GM23338 (cell line): ENCODE results near the gene PTK6. TPM values are rescaled to one million over a fixed set of nuclear protein-coding genes. Genes with fewer than 3 reads are reported as not detected.

Experiments
- ATAC-seq: fragments of 200-7000 bp; cut with Tn5 transposase; 3 replicates; pipeline ENCODE4 v1.9.1; 2020
- DNase-seq: peaks from one replicate; pipeline ENCODE4 v3.0.0-alpha.2; 2015; ENCODE audit warnings: low spot score
- H2AFZ ChIP-seq: fragments of 200-600 bp; sonication (generic); 2 replicates; pipeline ENCODE4 v1.8.0; 2016; ENCODE audit warnings: antibody characterized with exemption, mild to moderate bottlenecking, moderate library complexity
- H3F3A ChIP-seq: fragments of 200-600 bp; sonication (generic); replicated peaks from 2 replicates; pipeline ENCODE4 v1.8.0; 2017; ENCODE audit warnings: antibody characterized with exemption, mixed run types, low read depth
- H3K27ac ChIP-seq: fragments of 200-600 bp; sonication (generic); 2 replicates; pipeline ENCODE4 v1.6.1; 2016; ENCODE audit warnings: low read depth
- H3K27me3 ChIP-seq: fragments of 200-600 bp; sonication (generic); 2 replicates; pipeline ENCODE4 v1.8.0; 2016; ENCODE audit warnings: mild to moderate bottlenecking, mixed run types, moderate library complexity; ENCODE audit not compliant: insufficient read depth
- H3K36me3 ChIP-seq: fragments of 200-600 bp; sonication (generic); 2 replicates; pipeline ENCODE4 v1.8.0; 2016; ENCODE audit warnings: mild to moderate bottlenecking; ENCODE audit not compliant: insufficient read depth
- H3K4me1 ChIP-seq: fragments of 200-600 bp; sonication (generic); 2 replicates; pipeline ENCODE4 v1.8.0; 2016; ENCODE audit warnings: mild to moderate bottlenecking, moderate library complexity; ENCODE audit not compliant: insufficient read depth
- H3K4me2 ChIP-seq: fragments of 200-600 bp; sonication (generic); 2 replicates; pipeline ENCODE4 v1.7.1; 2017; ENCODE audit warnings: mixed run types
- H3K4me3 ChIP-seq: fragments of 200-600 bp; sonication (generic); 2 replicates; pipeline ENCODE4 v1.6.1; 2016; ENCODE audit warnings: mixed run types
- H3K79me2 ChIP-seq: fragments of 200-600 bp; sonication (generic); replicated peaks from 2 replicates; pipeline ENCODE4 v1.8.0; 2017; ENCODE audit warnings: mild to moderate bottlenecking; ENCODE audit not compliant: insufficient read depth
- H3K9me2 ChIP-seq: fragments of 200-600 bp; sonication (generic); 2 replicates; pipeline ENCODE4 v1.8.0; 2017; ENCODE audit not compliant: insufficient read depth
- H4K20me1 ChIP-seq: fragments of 200-600 bp; sonication (generic); replicated peaks from 2 replicates; pipeline ENCODE4 v1.8.0; 2017; ENCODE audit warnings: mild to moderate bottlenecking; ENCODE audit not compliant: insufficient read depth
- H3K27ac Mint-ChIP-seq: 2 replicates; pipeline ENCODE4 v1.8.0; 2020; ENCODE audit warnings: inconsistent platforms, mild to moderate bottlenecking, moderate library complexity, mixed read lengths
- H3K27me3 Mint-ChIP-seq: 3 replicates; pipeline ENCODE4 v1.8.0; 2022; ENCODE audit warnings: low read depth, mild to moderate bottlenecking, moderate library complexity, mixed read lengths, inconsistent platforms; ENCODE audit not compliant: insufficient read depth, poor library complexity
- H3K36me3 Mint-ChIP-seq: 3 replicates; pipeline ENCODE4 v1.8.0; 2021; ENCODE audit warnings: low read depth, mild to moderate bottlenecking, inconsistent platforms, moderate library complexity, mixed read lengths
- H3K4me1 Mint-ChIP-seq: 3 replicates; pipeline ENCODE4 v1.8.0; 2020; ENCODE audit warnings: mild to moderate bottlenecking, inconsistent platforms, mixed read lengths
- H3K4me3 Mint-ChIP-seq: 3 replicates; pipeline ENCODE4 v1.8.0; 2021; ENCODE audit warnings: moderate library complexity, mild to moderate bottlenecking, inconsistent platforms, mixed read lengths
- H3K9me3 Mint-ChIP-seq: 3 replicates; pipeline ENCODE4 v1.8.0; 2020; ENCODE audit warnings: moderate library complexity, mild to moderate bottlenecking, inconsistent platforms, mixed read lengths
- polyA plus RNA-seq: library from polyadenylated mRNA; unstranded; fragments of >200 nt; fragmentation: Nextera tagmentation; extraction: Ambion mirVana; gene quantifications from 2 replicates; pipeline ENCODE4 v1.2.1, GENCODE V29; 2016
- total RNA-seq: library from RNA; depleted of rRNA; stranded (reverse); fragments of >200 nt; shearing (Covaris generic); gene quantifications from 2 replicates; pipeline ENCODE4 v1.2.3, GENCODE V29; 2014
- TF ChIP-seq, protein P1 (sequence below), 2 experiments: fragments of 200-600 bp in 1 of 2; sonication (generic) in 1 of 2; conservative IDR thresholded peaks; 2 replicates each; pipeline versions ENCODE4 v1.5.1 to v1.6.1; 2016 to 2017; ENCODE audit warnings: antibody characterized with exemption in 2 of 2, low read depth in 2 of 2, mild to moderate bottlenecking in 2 of 2, moderate library complexity in 1 of 2
- TF ChIP-seq, protein P2 (sequence below): fragments of 250-450 bp; sonication (Bioruptor Pico); IDR thresholded peaks from 2 replicates; pipeline ENCODE4 v1.5.0; 2020; ENCODE audit warnings: mild to moderate bottlenecking, moderate library complexity

PTK6 gene
- total and polyA plus RNA-seq, 2 experiments from 2014 or later, result 0.28 TPM; not detected in 1

DNA sequence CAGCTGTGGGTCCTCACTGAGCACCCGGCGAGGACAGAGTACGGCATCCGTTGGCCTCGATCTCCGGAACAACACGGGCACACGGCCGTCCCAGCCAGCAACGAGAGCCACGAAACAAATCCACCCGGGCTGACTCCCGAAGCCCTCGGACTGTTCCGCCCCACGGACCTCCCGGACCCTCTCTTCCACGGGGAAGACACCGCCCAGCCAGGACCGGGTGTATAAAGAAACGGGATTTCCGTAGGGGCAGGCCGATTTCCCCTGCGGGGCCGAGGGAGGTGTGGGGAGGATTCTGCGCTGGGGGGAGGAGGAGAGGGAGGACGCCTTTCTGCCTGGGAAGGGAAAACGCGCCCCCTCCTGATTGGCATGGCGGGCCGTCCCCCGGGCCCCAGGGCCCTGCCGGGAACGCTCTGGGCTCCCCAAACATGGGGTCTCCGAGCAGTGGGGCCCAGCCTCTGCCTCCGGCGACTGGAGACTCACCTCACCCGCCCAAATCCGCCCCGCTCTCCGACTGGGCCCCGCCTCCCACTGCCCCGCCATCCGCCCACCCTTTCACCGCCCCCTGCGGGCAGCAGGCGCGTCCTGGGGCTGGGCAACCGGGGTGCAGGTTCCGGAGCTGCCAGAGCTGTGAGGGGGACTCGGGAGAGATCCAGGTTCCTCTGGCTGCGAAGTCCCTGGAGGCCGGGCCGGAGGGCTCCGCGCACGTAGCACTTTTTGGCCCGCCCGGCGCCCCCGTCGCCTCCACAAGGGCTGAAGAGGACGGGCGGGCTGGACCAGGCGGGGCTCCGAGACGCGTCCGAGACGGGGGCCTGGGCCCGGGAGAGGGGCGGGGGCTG is 17.3 kb downstream of the PTK6 start:
- no peak overlapping the region for H3K27ac Mint-ChIP-seq
- peak; percentile 53 for ATAC-seq
- Histone ChIP-seq H3K27ac (peak overlapping the region; percentile 87), H2AFZ (peak overlapping the region; percentile 84; the same call in 1 of the 2 replicates), H3K79me2 (peaks cover 4% of the 10 kb centered on the region; the same call in 1 of the 2 replicates), H3K4me1 (peaks cover 12% of the 10 kb centered on the region; the same call in 1 of the 2 replicates), H3F3A (peaks cover 12% of the 10 kb centered on the region; the same call in 1 of the 2 replicates), H3K4me3 (peak overlapping the region; percentile 86), H3K27me3 (no peaks in the 10 kb centered on the region), H3K36me3 (no peaks in the 10 kb centered on the region), H3K4me2 (peak overlapping the region; percentile 95), H3K9me2 (no peaks in the 10 kb centered on the region), H4K20me1 (no peaks in the 10 kb centered on the region; the same call in 1 of the 2 replicates)
- H3K36me3 Mint-ChIP-seq, result peaks cover 38% of the 10 kb centered on the region
- peaks cover 14% of the 10 kb centered on the region for H3K4me1 Mint-ChIP-seq
- peaks cover 26% of the 10 kb centered on the region for H3K9me3 Mint-ChIP-seq
- DNase-seq, result peak; percentile 82
- peak overlapping the region; percentile 89 for H3K4me3 Mint-ChIP-seq
- H3K27me3 Mint-ChIP-seq, result peaks cover 19% of the 10 kb centered on the region
- TF ChIP-seq, protein P1, sequence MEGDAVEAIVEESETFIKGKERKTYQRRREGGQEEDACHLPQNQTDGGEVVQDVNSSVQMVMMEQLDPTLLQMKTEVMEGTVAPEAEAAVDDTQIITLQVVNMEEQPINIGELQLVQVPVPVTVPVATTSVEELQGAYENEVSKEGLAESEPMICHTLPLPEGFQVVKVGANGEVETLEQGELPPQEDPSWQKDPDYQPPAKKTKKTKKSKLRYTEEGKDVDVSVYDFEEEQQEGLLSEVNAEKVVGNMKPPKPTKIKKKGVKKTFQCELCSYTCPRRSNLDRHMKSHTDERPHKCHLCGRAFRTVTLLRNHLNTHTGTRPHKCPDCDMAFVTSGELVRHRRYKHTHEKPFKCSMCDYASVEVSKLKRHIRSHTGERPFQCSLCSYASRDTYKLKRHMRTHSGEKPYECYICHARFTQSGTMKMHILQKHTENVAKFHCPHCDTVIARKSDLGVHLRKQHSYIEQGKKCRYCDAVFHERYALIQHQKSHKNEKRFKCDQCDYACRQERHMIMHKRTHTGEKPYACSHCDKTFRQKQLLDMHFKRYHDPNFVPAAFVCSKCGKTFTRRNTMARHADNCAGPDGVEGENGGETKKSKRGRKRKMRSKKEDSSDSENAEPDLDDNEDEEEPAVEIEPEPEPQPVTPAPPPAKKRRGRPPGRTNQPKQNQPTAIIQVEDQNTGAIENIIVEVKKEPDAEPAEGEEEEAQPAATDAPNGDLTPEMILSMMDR (conservative IDR thresholded peaks at IDR 0.05; ENCODE audit: low read depth in 2 of 2), result peak in 1 of 2 experiments; percentile 3; a peak in 1 of 4 replicates
- TF ChIP-seq, protein P2, sequence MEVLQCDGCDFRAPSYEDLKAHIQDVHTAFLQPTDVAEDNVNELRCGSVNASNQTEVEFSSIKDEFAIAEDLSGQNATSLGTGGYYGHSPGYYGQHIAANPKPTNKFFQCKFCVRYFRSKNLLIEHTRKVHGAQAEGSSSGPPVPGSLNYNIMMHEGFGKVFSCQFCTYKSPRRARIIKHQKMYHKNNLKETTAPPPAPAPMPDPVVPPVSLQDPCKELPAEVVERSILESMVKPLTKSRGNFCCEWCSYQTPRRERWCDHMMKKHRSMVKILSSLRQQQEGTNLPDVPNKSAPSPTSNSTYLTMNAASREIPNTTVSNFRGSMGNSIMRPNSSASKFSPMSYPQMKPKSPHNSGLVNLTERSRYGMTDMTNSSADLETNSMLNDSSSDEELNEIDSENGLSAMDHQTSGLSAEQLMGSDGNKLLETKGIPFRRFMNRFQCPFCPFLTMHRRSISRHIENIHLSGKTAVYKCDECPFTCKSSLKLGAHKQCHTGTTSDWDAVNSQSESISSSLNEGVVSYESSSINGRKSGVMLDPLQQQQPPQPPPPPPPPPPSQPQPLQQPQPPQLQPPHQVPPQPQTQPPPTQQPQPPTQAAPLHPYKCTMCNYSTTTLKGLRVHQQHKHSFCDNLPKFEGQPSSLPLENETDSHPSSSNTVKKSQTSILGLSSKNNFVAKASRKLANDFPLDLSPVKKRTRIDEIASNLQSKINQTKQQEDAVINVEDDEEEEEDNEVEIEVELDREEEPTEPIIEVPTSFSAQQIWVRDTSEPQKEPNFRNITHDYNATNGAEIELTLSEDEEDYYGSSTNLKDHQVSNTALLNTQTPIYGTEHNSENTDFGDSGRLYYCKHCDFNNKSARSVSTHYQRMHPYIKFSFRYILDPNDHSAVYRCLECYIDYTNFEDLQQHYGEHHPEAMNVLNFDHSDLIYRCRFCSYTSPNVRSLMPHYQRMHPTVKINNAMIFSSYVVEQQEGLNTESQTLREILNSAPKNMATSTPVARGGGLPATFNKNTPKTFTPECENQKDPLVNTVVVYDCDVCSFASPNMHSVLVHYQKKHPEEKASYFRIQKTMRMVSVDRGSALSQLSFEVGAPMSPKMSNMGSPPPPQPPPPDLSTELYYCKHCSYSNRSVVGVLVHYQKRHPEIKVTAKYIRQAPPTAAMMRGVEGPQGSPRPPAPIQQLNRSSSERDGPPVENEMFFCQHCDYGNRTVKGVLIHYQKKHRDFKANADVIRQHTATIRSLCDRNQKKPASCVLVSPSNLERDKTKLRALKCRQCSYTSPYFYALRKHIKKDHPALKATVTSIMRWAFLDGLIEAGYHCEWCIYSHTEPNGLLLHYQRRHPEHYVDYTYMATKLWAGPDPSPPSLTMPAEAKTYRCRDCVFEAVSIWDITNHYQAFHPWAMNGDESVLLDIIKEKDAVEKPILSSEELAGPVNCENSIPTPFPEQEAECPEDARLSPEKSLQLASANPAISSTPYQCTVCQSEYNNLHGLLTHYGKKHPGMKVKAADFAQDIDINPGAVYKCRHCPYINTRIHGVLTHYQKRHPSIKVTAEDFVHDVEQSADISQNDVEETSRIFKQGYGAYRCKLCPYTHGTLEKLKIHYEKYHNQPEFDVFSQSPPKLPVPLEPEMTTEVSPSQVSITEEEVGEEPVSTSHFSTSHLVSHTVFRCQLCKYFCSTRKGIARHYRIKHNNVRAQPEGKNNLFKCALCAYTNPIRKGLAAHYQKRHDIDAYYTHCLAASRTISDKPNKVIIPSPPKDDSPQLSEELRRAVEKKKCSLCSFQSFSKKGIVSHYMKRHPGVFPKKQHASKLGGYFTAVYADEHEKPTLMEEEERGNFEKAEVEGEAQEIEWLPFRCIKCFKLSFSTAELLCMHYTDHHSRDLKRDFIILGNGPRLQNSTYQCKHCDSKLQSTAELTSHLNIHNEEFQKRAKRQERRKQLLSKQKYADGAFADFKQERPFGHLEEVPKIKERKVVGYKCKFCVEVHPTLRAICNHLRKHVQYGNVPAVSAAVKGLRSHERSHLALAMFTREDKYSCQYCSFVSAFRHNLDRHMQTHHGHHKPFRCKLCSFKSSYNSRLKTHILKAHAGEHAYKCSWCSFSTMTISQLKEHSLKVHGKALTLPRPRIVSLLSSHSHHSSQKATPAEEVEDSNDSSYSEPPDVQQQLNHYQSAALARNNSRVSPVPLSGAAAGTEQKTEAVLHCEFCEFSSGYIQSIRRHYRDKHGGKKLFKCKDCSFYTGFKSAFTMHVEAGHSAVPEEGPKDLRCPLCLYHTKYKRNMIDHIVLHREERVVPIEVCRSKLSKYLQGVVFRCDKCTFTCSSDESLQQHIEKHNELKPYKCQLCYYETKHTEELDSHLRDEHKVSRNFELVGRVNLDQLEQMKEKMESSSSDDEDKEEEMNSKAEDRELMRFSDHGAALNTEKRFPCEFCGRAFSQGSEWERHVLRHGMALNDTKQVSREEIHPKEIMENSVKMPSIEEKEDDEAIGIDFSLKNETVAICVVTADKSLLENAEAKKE, result no peak
